ENCODE measurements around the gene LYL1. TPM values are rescaled to one million over a fixed set of nuclear protein-coding genes. Genes with fewer than 3 reads are reported as not detected.

Gene LYL1
- total RNA-seq, 1 donor = 0.36 TPM

GRCh38 chr19:13100841-13101589 lies 1.6 kb downstream of the LYL1 start:
- Histone ChIP-seq H3K9me3 (ENCODE audit: low read depth, low read length) (no peaks in the 10 kb centered on the region), H3K27ac (ENCODE audit: low read depth, low read length) (no peak overlapping the region), H2AFZ (ENCODE audit: low read length) (no peak overlapping the region), H3K4me1 (ENCODE audit: insufficient read depth, low read length) (peaks cover 10% of the 10 kb centered on the region), H3K79me2 (ENCODE audit: insufficient read depth, low read length) (no peaks in the 10 kb centered on the region), H3K4me2 (ENCODE audit: insufficient read depth, low read length) (no peak overlapping the region), H3K4me3 (ENCODE audit: insufficient read depth, low read length) (no peak overlapping the region), H3K27me3 (ENCODE audit: insufficient read depth, low read length) (no peaks in the 10 kb centered on the region), H4K20me1 (ENCODE audit: insufficient read depth, low read length) (peaks cover 9% of the 10 kb centered on the region), H3K36me3 (ENCODE audit: insufficient read depth, low read length) (peaks cover 2% of the 10 kb centered on the region)
- DNase-seq (ENCODE audit: insufficient read length, low spot score, missing footprints) = peak; percentile 93
- TF ChIP-seq CTCF (IDR thresholded peaks at IDR 0.05; ENCODE audit: extremely low read depth, low read depth, low read length) = peak; percentile 28

GRCh38 chr19:13100031-13100588 lies 2.5 kb downstream of the LYL1 start:
- Histone ChIP-seq H3K9me3 (ENCODE audit: low read depth, low read length) (no peaks in the 10 kb centered on the region), H4K20me1 (ENCODE audit: insufficient read depth, low read length) (peaks cover 9% of the 10 kb centered on the region), H3K4me3 (ENCODE audit: insufficient read depth, low read length) (no peak overlapping the region), H3K27me3 (ENCODE audit: insufficient read depth, low read length) (no peaks in the 10 kb centered on the region), H3K36me3 (ENCODE audit: insufficient read depth, low read length) (peaks cover 2% of the 10 kb centered on the region), H3K79me2 (ENCODE audit: insufficient read depth, low read length) (no peaks in the 10 kb centered on the region), H3K4me2 (ENCODE audit: insufficient read depth, low read length) (no peak overlapping the region), H3K27ac (ENCODE audit: low read depth, low read length) (no peak overlapping the region), H2AFZ (ENCODE audit: low read length) (no peak overlapping the region), H3K4me1 (ENCODE audit: insufficient read depth, low read length) (peaks cover 10% of the 10 kb centered on the region)
- TF ChIP-seq CTCF (IDR thresholded peaks at IDR 0.05; ENCODE audit: extremely low read depth, low read depth, low read length) = no peak
- DNase-seq (ENCODE audit: insufficient read length, low spot score, missing footprints) = peak; percentile 91

- Histone ChIP-seq H3K9me3 (ENCODE audit: low read depth, low read length) (no peaks in the 10 kb centered on the region), H3K79me2 (ENCODE audit: insufficient read depth, low read length) (no peaks in the 10 kb centered on the region), H4K20me1 (ENCODE audit: insufficient read depth, low read length) (peaks cover 9% of the 10 kb centered on the region), H2AFZ (ENCODE audit: low read length) (no peak overlapping the region), H3K4me3 (ENCODE audit: insufficient read depth, low read length) (no peak overlapping the region), H3K4me1 (ENCODE audit: insufficient read depth, low read length) (peaks cover 10% of the 10 kb centered on the region), H3K36me3 (ENCODE audit: insufficient read depth, low read length) (peaks cover 6% of the 10 kb centered on the region), H3K4me2 (ENCODE audit: insufficient read depth, low read length) (no peak overlapping the region), H3K27ac (ENCODE audit: low read depth, low read length) (no peak overlapping the region), H3K27me3 (ENCODE audit: insufficient read depth, low read length) (no peaks in the 10 kb centered on the region)
- TF ChIP-seq CTCF (IDR thresholded peaks at IDR 0.05; ENCODE audit: extremely low read depth, low read depth, low read length) = no peak
- DNase-seq (ENCODE audit: insufficient read length, low spot score, missing footprints) = peak; percentile 95
Observed at GRCh38 chr19:13099073-13099999, 3.3 kb downstream of the LYL1 start.
